DMS153 treated with DMSO at 0.1 percent for 48 hours (cell line): ENCODE results near the gene NUDT17.

Experiments
- DNase-seq: peaks from one replicate; lab custom pipeline; 2025; ENCODE audit not compliant: unreplicated experiment; lab: John Stamatoyannopoulos, UW

Gene NUDT17

GRCh38 chr1:145887631-145888030 lies 42.2 kb downstream of the NUDT17 start:
- no peak for DNase-seq

- DNase-seq = peak; percentile 76
Measured at GRCh38 chr1:145889722-145890121, 44.3 kb downstream of the NUDT17 start.

GRCh38 chr1:145891143-145891542 lies 45.7 kb downstream of the NUDT17 start:
- DNase-seq = no peak

- peak; percentile 99 for DNase-seq
Measured at GRCh38 chr1:145891587-145892485, 46.4 kb downstream of the NUDT17 start.

- DNase-seq = peak; percentile 52
Measured at GRCh38 chr1:145892486-145893087, 47.2 kb downstream of the NUDT17 start.

GRCh38 chr1:145893306-145894055 lies 48.1 kb downstream of the NUDT17 start:
- no peak for DNase-seq

- no peak for DNase-seq
Measured at GRCh38 chr1:145895471-145895870, 50.0 kb downstream of the NUDT17 start.

- no peak for DNase-seq
Measured at GRCh38 chr1:145897969-145898368, 52.5 kb downstream of the NUDT17 start.
